GM18499 (cell line): ENCODE results near the gene SLC35F3.

Source experiments
- ATAC-seq: cut with Tn5 transposase; IDR thresholded peaks from one replicate; pipeline ENCODE4 v1.9.1; 2021; ENCODE audit warnings: moderate number of reproducible peaks; ENCODE audit not compliant: insufficient read depth, unreplicated experiment

SLC35F3 gene

GRCh38 chr1:233962878-233963277, 58.4 kb downstream of the SLC35F3 start:
- ATAC-seq: no peak

- ATAC-seq: no peak
These were observed 61.4 kb downstream of the SLC35F3 start for GRCh38 chr1:233965856-233966255.

- ATAC-seq: no peak
These were observed 67.3 kb downstream of the SLC35F3 start for GRCh38 chr1:233971753-233972152.

- ATAC-seq: no peak
These were observed 68.1 kb downstream of the SLC35F3 start for GRCh38 chr1:233972563-233972950.

GRCh38 chr1:233972951-233973635, 68.6 kb downstream of the SLC35F3 start:
- ATAC-seq: no peak

- no peak for ATAC-seq
These were observed 71.0 kb downstream of the SLC35F3 start for GRCh38 chr1:233975486-233975885.

GRCh38 chr1:233981042-233981675, 76.7 kb downstream of the SLC35F3 start:
- no peak for ATAC-seq

- no peak for ATAC-seq
These were observed 78.5 kb downstream of the SLC35F3 start for GRCh38 chr1:233982827-233983518.

GRCh38 chr1:233983811-233984210, 79.3 kb downstream of the SLC35F3 start:
- ATAC-seq: no peak

- ATAC-seq: no peak
These were observed 84.7 kb downstream of the SLC35F3 start for GRCh38 chr1:233988963-233989696.

- no peak for ATAC-seq
These were observed 86.0 kb downstream of the SLC35F3 start for GRCh38 chr1:233990486-233990885.

- ATAC-seq: no peak
These were observed 89.2 kb downstream of the SLC35F3 start for GRCh38 chr1:233993651-233994050.

GRCh38 chr1:233994112-233994511, 89.6 kb downstream of the SLC35F3 start:
- ATAC-seq: no peak

GRCh38 chr1:233998456-233998855, 94.0 kb downstream of the SLC35F3 start:
- no peak for ATAC-seq

GRCh38 chr1:233998891-233999290, 94.4 kb downstream of the SLC35F3 start:
- no peak for ATAC-seq

GRCh38 chr1:234000557-234001041, 96.1 kb downstream of the SLC35F3 start:
- no peak for ATAC-seq

- ATAC-seq: no peak
These were observed 97.3 kb downstream of the SLC35F3 start for GRCh38 chr1:234001817-234002216.

- ATAC-seq: no peak
These were observed 100.1 kb downstream of the SLC35F3 start for GRCh38 chr1:234004591-234004990.

GRCh38 chr1:234007684-234008083, 103.2 kb downstream of the SLC35F3 start:
- no peak for ATAC-seq

- ATAC-seq: no peak
These were observed 104.1 kb downstream of the SLC35F3 start for GRCh38 chr1:234008591-234008990.

GRCh38 chr1:234009668-234010067, 105.2 kb downstream of the SLC35F3 start:
- no peak for ATAC-seq
